GM04503 (cell line): ENCODE results near the gene IL20RB.

Experiments used
- DNase-seq: peaks from one replicate; pipeline ENCODE4 v3.0.0-alpha.2; 2012; ENCODE audit warnings: low read depth

The IL20RB gene

GRCh38 chr3:137039570-137039969, 81.8 kb downstream of the IL20RB start:
- no peak for DNase-seq

GRCh38 chr3:137041251-137041650, 83.5 kb downstream of the IL20RB start:
- no peak for DNase-seq

GRCh38 chr3:137041686-137042085, 83.9 kb downstream of the IL20RB start:
- no peak for DNase-seq

- no peak for DNase-seq
These were observed 89.0 kb downstream of the IL20RB start for GRCh38 chr3:137046747-137047146.

- no peak for DNase-seq
These were observed 89.5 kb downstream of the IL20RB start for GRCh38 chr3:137047240-137047639.

GRCh38 chr3:137050281-137050680, 92.5 kb downstream of the IL20RB start:
- no peak for DNase-seq

- DNase-seq = no peak
These were observed 94.5 kb downstream of the IL20RB start for GRCh38 chr3:137052298-137052697.
